IMR-90 (cell line): ENCODE measurements around the gene ACSS1. TPM values are rescaled to one million over a fixed set of nuclear protein-coding genes. Genes with fewer than 3 reads are reported as not detected.

Experiments
- ATAC-seq: fragments of 200-7000 bp; cut with Tn5 transposase; 2 replicates; pipeline ENCODE4 v1.9.1; 2020; ENCODE audit warnings: low read depth, mild to moderate bottlenecking, moderate library complexity
- BruUV-seq: library from RNA; stranded (reverse); fragments of 400-500 nt; replicated peaks from 2 replicates; lab custom pipeline; 2021; lab: Mats Ljungman, UMichigan
- CTCF ChIA-PET: fragments of 300-600 bp; formaldehyde crosslinking; extraction: SDS; loops from one replicate; lab custom pipeline; 2021; ENCODE audit warnings: antibody characterized with exemption; lab: Yijun Ruan, JAX
- POLR2A ChIA-PET: fragments of 300-600 bp; sonication (Branson Sonifier 250); formaldehyde crosslinking; loops from one replicate; lab custom pipeline; 2022; ENCODE audit warnings: antibody characterized with exemption; ENCODE audit not compliant: unreplicated experiment; lab: Charles Lee
- DNase-seq: peaks from one replicate; pipeline ENCODE4 v3.0.0; 2013
- H2AFZ ChIP-seq: replicated peaks from 2 replicates; pipeline ENCODE3; 2013; ENCODE audit warnings: low read length, mild to moderate bottlenecking; ENCODE audit not compliant: poor library complexity
- H2AK5ac ChIP-seq: 2 replicates; pipeline ENCODE4 v1.6.1; 2013; ENCODE audit warnings: low read depth, low read length, inconsistent platforms
- H2AK9ac ChIP-seq: replicated peaks from 2 replicates; pipeline ENCODE3; 2013; ENCODE audit warnings: mild to moderate bottlenecking, low read depth, low read length, moderate library complexity; ENCODE audit not compliant: poor library complexity
- H2BK120ac ChIP-seq: 2 replicates; pipeline ENCODE4 v1.6.1; 2013; ENCODE audit warnings: low read depth, low read length, inconsistent platforms
- H2BK15ac ChIP-seq: 3 replicates; pipeline ENCODE4 v1.6.1; 2013; ENCODE audit warnings: low read depth, low read length, inconsistent platforms
- H2BK20ac ChIP-seq: 2 replicates; pipeline ENCODE4 v1.6.1; 2013; ENCODE audit warnings: low read depth, mild to moderate bottlenecking, inconsistent platforms, low read length, moderate library complexity
- H2BK5ac ChIP-seq: 2 replicates; pipeline ENCODE4 v1.6.1; 2013; ENCODE audit warnings: mild to moderate bottlenecking, low read depth, low read length, inconsistent platforms; ENCODE audit not compliant: poor library complexity, severe bottlenecking
- H3K14ac ChIP-seq: replicated peaks from 2 replicates; pipeline ENCODE4 v1.6.1; 2013; ENCODE audit warnings: low read depth, low read length, inconsistent platforms
- H3K18ac ChIP-seq: 2 replicates; pipeline ENCODE4 v1.6.1; 2013; ENCODE audit warnings: low read depth, low read length, control low read depth
- H3K23ac ChIP-seq: 2 replicates; pipeline ENCODE4 v1.6.1; 2013; ENCODE audit warnings: low read depth, low read length, inconsistent platforms
- H3K27ac ChIP-seq: 2 replicates; pipeline ENCODE4 v1.5.1; 2013; ENCODE audit warnings: mild to moderate bottlenecking, control low read depth, low read length; ENCODE audit not compliant: insufficient read depth
- H3K27me3 ChIP-seq: 2 replicates; pipeline ENCODE4 v1.6.1; 2013; ENCODE audit warnings: low read length; ENCODE audit not compliant: control insufficient read depth, insufficient read depth
- H3K36me3 ChIP-seq: 2 replicates; pipeline ENCODE4 v1.6.1; 2013; ENCODE audit warnings: low read length, mixed read lengths; ENCODE audit not compliant: control insufficient read depth, insufficient read depth
- H3K4ac ChIP-seq: 2 replicates; pipeline ENCODE4 v1.6.1; 2013; ENCODE audit warnings: low read depth, low read length, inconsistent platforms
- H3K4me1 ChIP-seq: 2 replicates; pipeline ENCODE4 v1.6.1; 2013; ENCODE audit warnings: low read length, mixed read lengths; ENCODE audit not compliant: control insufficient read depth, insufficient read depth
- H3K4me2 ChIP-seq: 2 replicates; pipeline ENCODE4 v1.6.1; 2013; ENCODE audit warnings: low read depth, mild to moderate bottlenecking, control low read depth, low read length, moderate library complexity
- H3K4me3 ChIP-seq: 2 replicates; pipeline ENCODE4 v1.5.1; 2013; ENCODE audit warnings: low read depth, mild to moderate bottlenecking, control low read depth, low read length, moderate library complexity; ENCODE audit not compliant: insufficient read depth
- H3K56ac ChIP-seq: 2 replicates; pipeline ENCODE4 v1.6.1; 2013; ENCODE audit warnings: low read length, inconsistent platforms; ENCODE audit not compliant: insufficient read depth; ENCODE audit errors: extremely low read depth
- H3K79me1 ChIP-seq, 2 experiments: 2 replicates each; pipeline ENCODE4 v1.6.1; 2013; ENCODE audit warnings: low read length in 2 of 2, inconsistent platforms in 1 of 2, low read depth in 1 of 2
- H3K9ac ChIP-seq: 2 replicates; pipeline ENCODE4 v1.6.1; 2013; ENCODE audit warnings: low read depth, low read length, control low read depth
- H3K9me1 ChIP-seq: 2 replicates; pipeline ENCODE4 v1.6.1; 2013; ENCODE audit warnings: low read length, inconsistent platforms; ENCODE audit not compliant: insufficient read depth
- H3K9me3 ChIP-seq: 2 replicates; pipeline ENCODE4 v1.6.1; 2013; ENCODE audit warnings: low read length; ENCODE audit not compliant: control insufficient read depth, insufficient read depth
- H4K20me1 ChIP-seq: 2 replicates; pipeline ENCODE4 v1.6.1; 2013; ENCODE audit warnings: low read length, inconsistent platforms; ENCODE audit not compliant: insufficient read depth
- H4K5ac ChIP-seq: 2 replicates; pipeline ENCODE4 v1.6.1; 2013; ENCODE audit warnings: mild to moderate bottlenecking, low read depth, low read length, control low read depth
- H4K8ac ChIP-seq, 2 experiments: 2 replicates each; pipeline ENCODE4 v1.6.1; 2013; ENCODE audit warnings: low read depth in 2 of 2, low read length in 2 of 2, control low read depth in 1 of 2, inconsistent platforms in 1 of 2
- H4K91ac ChIP-seq: 2 replicates; pipeline ENCODE4 v1.6.1; 2013; ENCODE audit warnings: low read depth, low read length, inconsistent platforms; ENCODE audit not compliant: insufficient read depth
- CEBPB ChIP-seq: IDR thresholded peaks from 2 replicates; pipeline ENCODE4 v1.6.1; 2012; ENCODE audit warnings: low read depth, low read length, improper control_type of control experiment
- CHD1 ChIP-seq: IDR thresholded peaks from 2 replicates; pipeline ENCODE4 v1.6.1; 2012; ENCODE audit warnings: low read depth, low read length, improper control_type of control experiment
- FOS ChIP-seq: fragments of 150-350 bp; IDR thresholded peaks from 2 replicates; pipeline ENCODE4 v1.6.1; 2016; ENCODE audit warnings: low read depth, low read length
- MAZ ChIP-seq: IDR thresholded peaks from 2 replicates; pipeline ENCODE4 v1.6.1; 2012; ENCODE audit warnings: low read depth, mild to moderate bottlenecking, low read length, improper control_type of control experiment, moderate library complexity, borderline replicate concordance
- POLR2A ChIP-seq: IDR thresholded peaks from 2 replicates; pipeline ENCODE4 v1.6.1; 2012; ENCODE audit warnings: mild to moderate bottlenecking, low read depth, low read length
- RCOR1 ChIP-seq: IDR thresholded peaks from 2 replicates; pipeline ENCODE4 v1.6.1; 2012; ENCODE audit warnings: mild to moderate bottlenecking, low read length, improper control_type of control experiment; ENCODE audit not compliant: insufficient replicate concordance
- SMC3 ChIP-seq: fragments of 150-350 bp; IDR thresholded peaks from 2 replicates; pipeline ENCODE4 v1.6.1; 2016; ENCODE audit warnings: low read depth, mild to moderate bottlenecking, antibody characterized with exemption, low read length, moderate library complexity
- WGBS, 2 experiments: methylation state at CpG; one replicate each; pipeline versions ENCODE4 v1.1.5 to v1.1.7; 2013; ENCODE audit warnings: missing lambda C conversion rate in 2 of 2; ENCODE audit not compliant: insufficient read length in 1 of 2; ENCODE audit errors: extremely low coverage in 2 of 2; 5-methylcytosine and 5-hydroxymethylcytosine counted together
- dilution Hi-C: fragments of 300-500 bp; cut with HindIII; formaldehyde crosslinking; loops from one replicate; pipeline ENCODE4 v1.14.3; 2018; ENCODE audit warnings: low sequenced_read_pairs; ENCODE audit not compliant: unreplicated experiment
- in situ Hi-C: fragments of 300-500 bp; cut with MboI; formaldehyde crosslinking; loops from 3 replicates; pipeline ENCODE4 v1.14.3; 2019; ENCODE audit warnings: low sequenced_read_pairs, inconsistent platforms, mixed read lengths
- intact Hi-C: fragments of 100-400 bp; cut with micrococcal nuclease; formaldehyde crosslinking; loops from 2 replicates; pipeline ENCODE4 v1.10.0; 2022
- polyA plus RNA-seq, 3 experiments: library from polyadenylated mRNA; depleted of rRNA; stranded (reverse); fragments of >200 nt; gene quantifications; 2 replicates each; pipeline ENCODE4 v1.2.3, GENCODE V29; 2012; ENCODE audit warnings: low replicate concordance in 1 of 3
- total RNA-seq: library from RNA; depleted of rRNA; stranded (reverse); fragments of >200 nt; gene quantifications from 2 replicates; pipeline ENCODE4 v1.2.3, GENCODE V29; 2012
- TF ChIP-seq, protein P1 (sequence below): conservative IDR thresholded peaks from 2 replicates; pipeline ENCODE4 v1.5.1; 2012; ENCODE audit warnings: mild to moderate bottlenecking, low read depth, low read length, improper control_type of control experiment
- TF ChIP-seq, protein P2 (sequence below): fragments of 150-350 bp; IDR thresholded peaks from 2 replicates; pipeline ENCODE4 v1.6.1; 2016; ENCODE audit warnings: low read depth, mild to moderate bottlenecking, low read length, moderate library complexity, borderline replicate concordance

The ACSS1 gene
- total and polyA plus RNA-seq, 2 of the 4 experiments (the other 2 are of a cell fraction), result 0.72 to 1.2 TPM

GRCh38 chr20:25011831-25012241, 46.1 kb downstream of the ACSS1 start:
- no peaks in the 10 kb centered on the region for H3K79me1 ChIP-seq
- H3K9me1 ChIP-seq, result no peaks in the 10 kb centered on the region
- H3K27ac ChIP-seq, result no peak overlapping the region
- H3K4me1 ChIP-seq, result peaks cover 2% of the 10 kb centered on the region; the same call in 1 of the 2 replicates
- H2BK120ac ChIP-seq, result no peak overlapping the region
- no peak overlapping the region for H2BK20ac ChIP-seq
- H3K4me2 ChIP-seq, result no peak overlapping the region
- ChIA-PET CTCF (no interaction called here), POLR2A (no interaction called here)
- no peak overlapping the region for H2BK15ac ChIP-seq
- no peak overlapping the region for H2AFZ ChIP-seq
- no peak overlapping the region for H4K5ac ChIP-seq
- no peak overlapping the region for H3K4me3 ChIP-seq
- no peak overlapping the region for H3K18ac ChIP-seq
- no peaks in the 10 kb centered on the region for H3K9me3 ChIP-seq
- no peak overlapping the region for H2AK9ac ChIP-seq
- TF ChIP-seq FOS (no peak), RCOR1 (no peak), POLR2A (no peak), SMC3 (no peak), CHD1 (no peak), MAZ (no peak), CEBPB (no peak)
- TF ChIP-seq, protein P1, sequence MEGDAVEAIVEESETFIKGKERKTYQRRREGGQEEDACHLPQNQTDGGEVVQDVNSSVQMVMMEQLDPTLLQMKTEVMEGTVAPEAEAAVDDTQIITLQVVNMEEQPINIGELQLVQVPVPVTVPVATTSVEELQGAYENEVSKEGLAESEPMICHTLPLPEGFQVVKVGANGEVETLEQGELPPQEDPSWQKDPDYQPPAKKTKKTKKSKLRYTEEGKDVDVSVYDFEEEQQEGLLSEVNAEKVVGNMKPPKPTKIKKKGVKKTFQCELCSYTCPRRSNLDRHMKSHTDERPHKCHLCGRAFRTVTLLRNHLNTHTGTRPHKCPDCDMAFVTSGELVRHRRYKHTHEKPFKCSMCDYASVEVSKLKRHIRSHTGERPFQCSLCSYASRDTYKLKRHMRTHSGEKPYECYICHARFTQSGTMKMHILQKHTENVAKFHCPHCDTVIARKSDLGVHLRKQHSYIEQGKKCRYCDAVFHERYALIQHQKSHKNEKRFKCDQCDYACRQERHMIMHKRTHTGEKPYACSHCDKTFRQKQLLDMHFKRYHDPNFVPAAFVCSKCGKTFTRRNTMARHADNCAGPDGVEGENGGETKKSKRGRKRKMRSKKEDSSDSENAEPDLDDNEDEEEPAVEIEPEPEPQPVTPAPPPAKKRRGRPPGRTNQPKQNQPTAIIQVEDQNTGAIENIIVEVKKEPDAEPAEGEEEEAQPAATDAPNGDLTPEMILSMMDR, result no peak
- TF ChIP-seq, protein P2, sequence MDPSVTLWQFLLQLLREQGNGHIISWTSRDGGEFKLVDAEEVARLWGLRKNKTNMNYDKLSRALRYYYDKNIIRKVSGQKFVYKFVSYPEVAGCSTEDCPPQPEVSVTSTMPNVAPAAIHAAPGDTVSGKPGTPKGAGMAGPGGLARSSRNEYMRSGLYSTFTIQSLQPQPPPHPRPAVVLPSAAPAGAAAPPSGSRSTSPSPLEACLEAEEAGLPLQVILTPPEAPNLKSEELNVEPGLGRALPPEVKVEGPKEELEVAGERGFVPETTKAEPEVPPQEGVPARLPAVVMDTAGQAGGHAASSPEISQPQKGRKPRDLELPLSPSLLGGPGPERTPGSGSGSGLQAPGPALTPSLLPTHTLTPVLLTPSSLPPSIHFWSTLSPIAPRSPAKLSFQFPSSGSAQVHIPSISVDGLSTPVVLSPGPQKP, result no peak
- in situ Hi-C loops (no loop called here), dilution Hi-C loops (no loop called here), intact Hi-C loops (no loop called here)
- no peaks in the 10 kb centered on the region for H4K20me1 ChIP-seq
- H3K36me3 ChIP-seq, result no peaks in the 10 kb centered on the region; the same call in 1 of the 2 replicates
- H2BK5ac ChIP-seq, result no peak overlapping the region
- H4K8ac ChIP-seq, result no peak overlapping the region
- no peak for DNase-seq
- no peak overlapping the region for H3K14ac ChIP-seq
- no peaks in the 10 kb centered on the region; the same call in 1 of the 2 replicates for H3K27me3 ChIP-seq
- H3K9ac ChIP-seq, result no peak overlapping the region
- no peak for ATAC-seq
- no peak overlapping the region for H3K23ac ChIP-seq
- no peak overlapping the region for H3K4ac ChIP-seq
- no TSS peak for BruUV-seq
- H3K56ac ChIP-seq, result no peak overlapping the region
- no peak overlapping the region for H4K91ac ChIP-seq
- H2AK5ac ChIP-seq, result no peak overlapping the region
- WGBS, 2 experiments, result 89% methylated on average over 3 of the region's 12 CpGs; no CpG with 5 or more reads in 1 of the 2 experiments
